CD4-positive, alpha-beta T cell treated with Interleukin-6 at 100 ng/mL for 8 hours (primary cell): ENCODE results near the gene CASK.

Experiments used
- DNase-seq: peaks from one replicate; pipeline ENCODE4 v3.0.0-alpha.2; 2020; ENCODE audit warnings: mixed read lengths, low spot score

CASK gene

DNA sequence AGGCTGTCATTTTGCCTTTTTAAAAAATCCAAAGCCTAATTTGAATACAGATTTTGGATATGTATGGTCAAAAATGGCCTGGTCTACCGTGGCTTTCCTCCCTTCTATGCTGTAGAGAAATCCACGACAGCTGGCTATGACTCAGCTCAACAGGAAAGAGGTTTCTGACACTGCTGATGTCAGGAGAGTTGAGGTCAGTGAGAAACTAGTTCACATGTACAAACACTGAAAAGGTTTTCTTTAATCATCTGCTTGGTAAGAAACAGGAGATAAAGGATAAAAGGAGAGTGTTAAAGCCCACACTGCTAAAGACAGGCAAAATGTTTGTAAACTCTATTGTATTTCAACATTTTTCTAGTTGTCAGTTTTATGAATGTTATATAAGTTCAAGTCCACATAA lies 362.3 kb downstream of the CASK start:
- peak; percentile 48 for DNase-seq

DNA sequence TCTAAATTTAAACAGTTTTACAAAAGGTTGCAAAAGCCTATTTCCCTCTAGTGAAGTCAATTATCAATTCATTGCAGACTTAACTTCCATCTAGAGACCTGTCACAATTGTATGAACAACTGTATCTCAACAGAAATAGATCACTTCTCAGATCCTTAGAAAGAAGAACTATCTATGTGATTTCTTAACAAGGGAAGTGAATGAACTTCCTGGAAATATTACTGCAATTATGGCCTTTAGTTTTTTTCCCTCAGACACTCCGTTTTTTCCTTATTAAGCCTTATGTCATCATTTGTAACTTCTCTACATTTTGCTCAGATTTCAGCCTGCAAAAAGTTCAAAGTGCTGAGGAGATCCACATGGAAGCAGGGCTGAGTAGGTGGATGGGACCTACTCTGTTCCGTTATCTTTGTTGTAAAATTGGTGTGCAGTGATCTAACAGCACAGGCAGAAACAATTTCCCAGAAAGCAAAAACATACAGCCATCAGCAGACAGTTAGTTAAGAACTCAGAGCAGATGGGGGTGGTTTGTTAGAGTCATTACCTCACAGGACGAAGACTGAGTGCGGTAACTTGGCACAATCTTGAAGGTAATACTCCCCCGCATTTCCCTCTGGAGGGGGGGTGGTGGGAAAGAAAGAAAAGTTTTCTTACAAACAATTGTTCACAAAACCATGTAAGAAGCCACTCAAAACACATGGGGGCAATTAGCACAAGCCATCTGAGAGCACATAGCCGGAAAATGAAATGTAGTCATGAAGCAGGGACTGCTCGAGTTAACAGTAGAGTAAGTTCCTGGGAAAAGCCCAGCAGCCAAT lies 363.9 kb downstream of the CASK start:
- no peak for DNase-seq

DNA sequence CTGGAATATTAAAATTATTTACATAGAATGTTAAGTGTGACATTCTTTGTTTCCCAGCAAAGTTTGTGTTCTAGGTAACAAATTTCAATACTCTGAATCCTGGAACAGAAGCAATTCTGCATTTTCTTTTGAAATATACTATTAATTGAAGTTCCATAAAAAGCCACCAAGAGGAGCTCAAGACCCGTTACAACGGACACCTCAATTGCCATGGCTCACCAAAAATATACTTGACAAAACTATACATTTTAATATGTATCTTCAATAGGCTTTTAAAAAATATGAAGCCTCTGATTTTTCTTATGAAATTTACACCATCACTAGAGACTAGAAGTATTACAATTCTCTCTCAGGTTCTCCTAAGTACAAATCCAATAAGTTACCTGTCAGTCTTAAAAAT lies 364.8 kb downstream of the CASK start:
- DNase-seq = no peak

DNA sequence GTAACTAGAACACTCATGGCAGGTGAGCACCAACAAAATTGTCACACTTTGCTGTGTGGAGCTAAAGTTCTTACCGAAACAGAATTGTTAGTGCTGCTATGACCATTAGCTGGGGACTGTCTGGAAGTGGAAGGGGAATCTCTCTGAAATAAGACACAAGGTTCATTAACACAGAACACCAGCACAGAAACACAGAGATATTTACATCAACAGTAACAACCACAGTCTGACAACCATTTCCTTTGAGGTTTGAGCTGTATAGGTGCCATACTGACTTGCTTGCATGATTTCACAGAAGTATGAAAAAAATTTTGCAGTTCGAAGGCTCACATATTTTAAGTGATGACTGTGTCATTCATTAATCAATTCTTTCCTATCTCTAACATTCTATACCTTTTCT lies 366.4 kb downstream of the CASK start:
- DNase-seq = peak; percentile 23

DNA sequence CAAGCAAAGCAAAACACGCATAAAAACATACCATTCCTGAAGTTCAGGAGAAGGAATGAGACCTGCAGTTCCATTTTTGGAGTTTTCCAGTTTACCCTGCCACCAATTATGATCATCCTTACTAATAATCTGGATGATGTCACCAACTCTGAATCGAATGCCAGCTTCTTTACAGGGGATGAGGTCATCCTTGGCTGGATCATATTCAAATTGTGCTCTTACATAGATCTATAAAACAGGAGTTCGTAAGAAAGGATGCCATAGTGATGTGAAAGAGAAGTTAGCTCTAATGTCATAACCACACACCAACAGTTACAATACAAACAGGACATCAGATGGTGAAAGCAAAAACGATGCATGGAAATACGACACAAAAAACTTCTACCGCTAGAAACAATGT lies 369.7 kb downstream of the CASK start:
- DNase-seq = no peak

DNA sequence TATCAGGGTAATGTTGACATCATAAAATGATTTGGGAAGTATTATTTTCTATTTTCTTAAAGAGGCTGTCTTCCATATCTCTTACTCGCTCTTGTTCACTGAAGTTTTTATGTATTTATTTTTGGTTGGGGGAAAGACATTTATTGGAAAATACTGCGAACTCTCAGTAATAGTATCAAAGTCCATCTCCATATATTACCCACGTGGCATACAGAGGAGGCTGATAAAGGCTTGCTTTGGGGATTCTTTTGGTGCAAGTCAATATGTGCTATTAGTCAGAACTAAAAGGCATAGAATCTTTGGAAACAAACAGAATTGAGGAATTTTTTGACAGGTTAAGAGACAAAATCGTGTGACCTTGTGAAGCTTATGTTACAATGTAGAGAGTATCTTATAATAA lies 374.9 kb downstream of the CASK start:
- no peak for DNase-seq

DNA sequence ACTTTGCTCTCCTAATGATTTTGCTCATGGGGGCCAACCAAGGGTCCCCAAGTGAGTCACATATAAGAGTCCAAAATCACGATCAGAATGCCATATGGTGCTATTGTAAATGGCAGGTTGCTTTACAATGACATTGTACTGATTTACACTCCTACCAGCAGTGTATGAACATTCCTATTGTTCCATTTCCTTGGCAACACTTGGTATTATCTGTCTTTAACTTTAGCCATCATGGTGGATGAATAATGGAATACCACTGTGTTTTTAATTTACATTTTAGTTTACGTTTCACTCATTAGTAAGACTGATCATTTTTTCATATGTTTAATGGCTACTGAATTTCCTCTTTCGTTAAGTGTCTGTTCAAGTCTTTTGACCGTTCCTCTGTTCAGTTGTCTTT lies 379.7 kb downstream of the CASK start:
- no peak for DNase-seq

DNA sequence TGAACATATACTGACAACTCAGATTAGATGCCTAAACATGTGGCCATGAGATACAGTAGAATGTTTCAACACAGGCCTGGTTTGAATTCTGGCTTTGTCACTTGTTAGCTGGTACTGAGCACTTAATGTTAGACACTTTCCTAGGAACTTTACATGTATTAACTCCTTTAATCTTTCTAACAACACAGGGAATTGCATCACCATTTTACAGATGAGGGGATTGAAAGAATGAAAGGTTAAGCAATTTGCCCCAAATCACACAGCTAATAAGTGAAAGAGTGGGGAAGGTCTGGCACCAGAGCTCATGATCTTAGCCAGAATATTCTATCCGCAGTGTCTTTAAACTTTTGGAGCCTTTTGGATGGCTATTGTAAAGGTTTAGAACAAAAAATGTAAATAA lies 380.3 kb downstream of the CASK start:
- DNase-seq = no peak

DNA sequence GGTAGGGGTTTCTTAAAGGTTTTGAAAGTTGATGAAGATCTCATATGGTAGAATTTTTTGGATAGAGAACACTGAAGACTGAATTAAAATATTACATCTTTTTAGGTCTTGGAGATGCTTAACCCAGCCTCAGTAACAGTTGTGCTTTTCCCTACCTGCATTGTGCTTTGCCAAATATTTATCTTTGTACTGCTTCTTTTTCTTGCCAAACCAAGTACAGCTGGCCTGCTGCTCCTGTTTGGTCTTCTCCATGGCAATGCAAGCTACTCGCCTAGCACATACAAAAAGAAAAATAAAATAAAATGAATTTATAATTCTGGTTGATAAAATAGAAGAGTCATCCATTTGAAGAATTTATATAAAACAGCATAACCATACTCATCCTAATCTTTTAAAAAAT lies 380.8 kb downstream of the CASK start:
- DNase-seq = no peak

DNA sequence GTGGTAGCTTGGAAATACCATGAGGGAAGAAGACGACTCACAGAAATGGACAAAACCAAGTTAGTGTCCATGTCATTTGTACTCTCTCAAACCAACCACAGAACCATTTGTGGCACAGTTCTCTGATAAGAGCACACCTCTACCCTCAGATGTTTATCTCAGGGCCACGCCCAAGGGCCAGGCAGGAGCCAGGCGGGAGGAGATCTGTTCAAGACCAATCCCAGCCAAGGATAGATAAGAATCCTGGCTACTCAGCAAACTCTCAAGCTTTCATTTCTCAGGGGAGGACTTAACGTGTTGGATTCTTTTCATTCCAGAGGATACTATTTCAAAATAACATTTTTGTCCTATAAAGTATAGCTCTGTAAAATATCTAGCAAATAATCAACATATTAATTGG lies 381.2 kb downstream of the CASK start:
- DNase-seq = no peak

DNA sequence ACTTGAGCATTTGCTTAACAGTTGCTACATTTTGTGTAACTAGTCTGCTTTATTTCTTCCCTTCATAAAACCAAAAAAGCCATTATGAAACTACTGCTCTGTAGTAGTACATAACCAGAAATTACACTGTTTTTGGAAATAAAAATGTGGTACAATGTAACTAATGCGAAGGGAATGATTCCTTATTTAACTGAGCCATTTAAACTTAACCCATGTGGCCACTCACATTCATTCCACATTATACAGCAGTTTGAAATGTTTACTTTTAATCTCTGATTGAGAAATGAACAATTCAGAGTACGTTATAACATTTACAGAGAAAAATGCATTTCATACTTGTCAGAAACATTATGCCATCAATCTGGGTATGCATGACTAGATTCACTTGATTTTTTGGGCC lies 382.0 kb downstream of the CASK start:
- no peak for DNase-seq

DNA sequence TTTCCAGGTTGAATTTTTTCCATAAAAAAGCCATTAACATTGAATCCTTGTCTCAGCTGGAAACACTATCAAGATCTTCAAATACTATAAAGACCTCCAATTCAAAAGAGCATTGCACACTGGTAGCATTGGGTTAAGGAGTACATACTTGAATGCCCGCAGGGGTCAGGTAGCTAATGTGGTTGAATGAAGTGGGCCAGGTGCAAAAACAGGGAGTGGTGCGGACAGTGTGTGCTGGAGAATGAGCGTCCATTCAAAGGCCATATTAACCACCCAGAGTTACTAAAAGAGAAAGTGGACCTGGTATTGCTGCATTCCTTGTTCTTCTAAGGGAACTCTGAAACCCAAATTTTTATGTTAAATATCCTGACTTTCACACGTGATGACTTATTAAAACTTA lies 384.6 kb downstream of the CASK start:
- DNase-seq = no peak

DNA sequence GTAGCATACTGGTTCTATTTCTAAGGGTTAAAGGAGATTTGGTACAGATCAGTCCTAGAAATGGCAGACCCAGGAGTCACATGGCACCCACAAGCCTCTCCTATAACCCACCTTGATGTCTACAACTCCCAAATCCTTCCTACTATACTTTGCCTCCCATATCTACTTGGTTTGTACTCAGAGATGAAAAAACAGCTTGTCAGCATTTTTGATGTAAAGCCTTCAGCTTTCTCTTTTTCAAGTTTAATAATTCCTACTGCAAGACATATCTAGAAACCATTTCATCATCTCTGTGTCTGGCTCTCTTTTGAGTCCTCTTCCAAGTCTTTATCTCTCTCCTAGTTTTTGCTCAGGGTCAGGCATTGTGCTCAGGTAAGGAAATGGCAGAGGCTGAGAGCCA lies 393.3 kb downstream of the CASK start:
- DNase-seq = no peak

DNA sequence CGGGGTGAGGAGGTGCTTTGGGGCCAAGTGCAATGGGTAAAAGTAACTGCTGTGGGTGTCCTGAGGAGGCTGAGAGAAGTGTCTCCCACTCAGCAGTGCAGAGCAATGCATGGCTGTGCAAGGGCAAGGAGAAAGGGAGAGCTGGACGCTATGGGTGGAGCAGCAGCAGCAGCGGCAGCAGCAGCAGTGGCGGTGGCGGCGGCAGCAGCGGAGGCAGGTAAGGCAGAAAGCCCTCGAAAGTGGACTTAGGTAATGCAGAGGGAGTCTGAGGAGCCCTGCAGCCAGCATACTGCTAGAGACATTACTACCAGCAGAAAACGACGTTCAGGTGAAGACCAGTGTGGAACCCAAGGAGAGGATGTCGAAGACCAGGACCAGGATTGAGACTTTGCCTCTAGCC lies 394.1 kb downstream of the CASK start:
- no peak for DNase-seq

DNA sequence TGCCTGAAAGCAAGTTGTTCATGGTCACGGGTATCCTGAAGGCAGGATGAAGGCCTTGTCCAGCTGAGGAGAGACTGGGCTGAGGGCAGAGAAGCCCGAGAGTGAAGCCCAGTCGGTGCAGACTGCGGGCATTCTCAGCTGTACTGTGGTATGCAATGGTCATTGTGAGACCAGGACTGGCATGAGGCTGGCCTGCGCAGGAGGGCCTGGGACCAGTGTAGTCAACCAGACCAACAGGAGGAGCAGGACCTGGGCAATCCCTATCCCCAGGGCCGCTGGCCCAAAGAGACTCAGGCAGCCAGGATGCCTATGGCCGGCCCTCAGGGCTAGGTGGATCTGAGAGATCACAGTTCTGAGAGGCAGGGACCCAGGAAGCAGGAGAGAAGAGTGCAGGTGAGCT lies 394.6 kb downstream of the CASK start:
- no peak for DNase-seq

DNA sequence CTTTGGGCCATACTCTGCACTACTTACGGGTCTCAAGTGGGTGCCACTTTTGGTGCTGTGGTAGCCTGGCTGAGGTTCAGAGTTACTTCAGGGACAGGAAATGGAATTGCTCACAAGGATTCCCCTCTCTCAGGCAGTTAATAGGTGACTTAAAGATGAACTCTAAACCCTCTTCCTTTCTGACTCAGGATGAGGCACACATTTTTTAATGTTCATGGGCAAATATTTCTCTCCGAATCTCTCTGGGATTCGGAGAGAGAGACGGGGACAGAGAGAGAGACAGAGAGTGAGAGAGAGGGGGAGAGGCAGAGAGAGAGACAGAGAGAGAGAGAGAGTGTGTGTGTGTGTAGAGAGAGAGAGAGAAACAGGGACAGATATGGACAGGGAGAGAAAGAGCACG lies 396.4 kb downstream of the CASK start:
- no peak for DNase-seq

DNA sequence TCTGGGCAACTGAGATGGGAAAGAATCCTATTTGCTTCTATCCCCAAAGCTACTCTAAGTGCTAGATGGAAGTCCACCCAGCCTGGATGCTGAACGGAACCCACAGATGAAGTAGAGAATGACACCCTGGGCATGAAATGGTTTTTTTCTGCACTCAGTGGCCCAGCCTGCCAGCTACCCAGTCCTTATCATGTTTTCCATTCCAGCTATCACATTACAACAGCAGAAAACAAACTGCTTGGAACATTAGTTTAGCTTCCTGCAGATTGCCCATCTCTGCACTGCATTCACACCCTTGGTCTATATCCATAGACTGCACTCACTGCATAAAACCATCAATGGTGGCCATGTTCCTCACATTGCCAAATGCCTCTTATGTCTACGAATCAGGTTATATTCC lies 397.1 kb downstream of the CASK start:
- no peak for DNase-seq

DNA sequence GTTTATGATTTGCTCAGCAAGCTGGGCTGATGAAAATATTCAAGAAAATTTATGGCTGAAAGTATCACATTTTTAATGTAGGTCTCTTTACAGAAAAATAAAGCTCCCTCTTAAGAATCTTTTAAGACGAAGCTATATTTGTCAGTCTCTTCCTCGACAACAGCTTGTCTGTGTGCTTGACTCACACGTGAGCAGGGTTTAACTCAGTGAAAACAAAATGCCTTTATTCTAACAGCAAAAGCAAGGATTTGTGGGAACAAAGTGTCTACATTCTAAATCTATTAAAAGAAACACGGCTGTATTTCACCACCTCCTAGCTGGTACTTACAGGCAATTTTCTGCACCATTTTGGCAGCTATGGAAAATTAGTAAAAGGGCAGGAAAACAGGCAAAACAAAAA lies 400.7 kb downstream of the CASK start:
- no peak for DNase-seq

DNA sequence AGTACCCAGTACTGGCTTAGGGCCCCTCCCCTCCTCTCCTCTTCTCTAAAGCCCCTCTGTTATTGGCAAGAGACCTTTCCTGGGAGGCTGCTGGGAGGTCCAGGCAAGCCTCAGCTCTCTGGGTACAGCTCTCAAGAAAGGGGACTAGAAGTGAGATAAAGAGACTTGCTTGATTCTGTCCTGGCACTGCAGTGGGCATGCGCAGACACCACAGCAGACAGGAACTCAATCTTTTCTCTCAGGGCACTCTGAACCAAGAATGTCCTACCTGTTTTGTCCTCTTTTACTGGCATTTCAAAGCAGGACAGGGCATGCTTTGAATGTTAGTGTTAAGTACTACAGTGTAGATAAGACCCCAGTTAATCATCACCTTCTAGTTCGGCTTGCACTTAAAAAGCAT lies 401.3 kb downstream of the CASK start:
- DNase-seq = no peak

DNA sequence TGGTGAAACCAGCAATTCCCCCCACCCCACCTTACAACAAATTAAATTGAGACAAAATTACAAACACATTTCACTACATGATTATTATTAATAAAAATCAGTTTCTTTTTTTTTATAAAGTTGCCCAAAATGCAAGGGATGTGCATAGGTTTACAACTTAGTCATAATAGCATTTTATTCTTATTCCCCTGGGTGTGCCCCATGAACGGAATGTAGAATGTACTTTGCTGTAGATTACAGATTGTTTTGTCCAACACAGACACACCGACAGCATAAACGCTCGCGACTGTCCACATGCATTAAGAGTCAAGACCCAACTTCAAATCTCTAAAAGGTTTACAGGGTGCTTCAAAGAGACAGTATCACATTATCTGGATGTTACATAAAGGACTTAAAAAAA lies 403.9 kb downstream of the CASK start:
- no peak for DNase-seq

DNA sequence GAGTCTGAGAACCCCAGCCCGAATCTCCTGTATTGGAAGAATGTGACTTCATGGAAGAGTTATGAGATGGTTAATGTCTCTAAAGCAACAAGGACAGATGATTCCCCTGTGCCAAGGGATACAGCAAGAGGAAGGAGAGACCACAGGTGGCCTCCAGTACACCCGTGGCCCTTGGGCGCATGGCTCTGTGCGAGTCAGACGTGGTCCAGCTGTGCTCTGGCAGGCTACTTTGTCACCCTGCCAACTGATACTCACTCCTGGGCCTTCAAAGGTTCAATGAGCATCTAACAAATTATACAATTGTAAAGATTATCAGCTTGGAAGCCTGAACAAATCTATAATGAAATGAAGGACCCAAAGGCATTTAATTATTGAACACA lies 404.5 kb downstream of the CASK start:
- no peak for DNase-seq

DNA sequence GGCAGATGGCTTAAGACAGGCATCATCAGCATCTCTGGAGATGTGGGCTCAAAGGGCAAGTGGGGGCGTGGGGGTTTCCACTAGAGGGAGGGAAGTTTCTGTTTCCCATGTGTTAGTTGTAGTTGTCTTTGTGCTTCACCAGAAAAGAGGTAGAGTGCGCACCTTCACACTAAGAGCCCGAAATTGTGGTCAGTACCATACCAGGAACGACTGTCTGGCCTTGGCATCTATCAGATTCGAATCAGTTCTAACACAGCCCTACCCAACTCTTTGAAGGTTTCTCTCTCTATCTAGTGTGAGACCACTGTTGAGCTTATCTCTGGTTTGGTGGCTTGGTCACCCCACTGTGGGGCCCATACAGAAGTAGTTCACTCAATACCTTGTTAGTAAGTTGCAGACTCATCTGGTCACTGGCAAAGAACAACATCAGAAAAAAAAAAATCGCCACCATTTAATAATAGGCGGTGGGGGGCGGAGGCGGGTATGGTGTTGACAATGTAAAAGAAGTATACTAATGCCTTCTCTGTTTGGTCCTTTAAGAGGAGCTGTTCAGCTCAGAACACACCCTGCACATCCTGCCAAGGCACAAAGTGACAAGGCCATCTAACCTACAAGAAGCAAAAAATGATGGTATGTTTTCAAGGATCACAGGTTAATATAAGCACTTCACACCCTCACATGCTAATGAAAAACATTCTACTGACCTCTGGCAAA lies 405.1 kb downstream of the CASK start:
- no peak for DNase-seq

DNA sequence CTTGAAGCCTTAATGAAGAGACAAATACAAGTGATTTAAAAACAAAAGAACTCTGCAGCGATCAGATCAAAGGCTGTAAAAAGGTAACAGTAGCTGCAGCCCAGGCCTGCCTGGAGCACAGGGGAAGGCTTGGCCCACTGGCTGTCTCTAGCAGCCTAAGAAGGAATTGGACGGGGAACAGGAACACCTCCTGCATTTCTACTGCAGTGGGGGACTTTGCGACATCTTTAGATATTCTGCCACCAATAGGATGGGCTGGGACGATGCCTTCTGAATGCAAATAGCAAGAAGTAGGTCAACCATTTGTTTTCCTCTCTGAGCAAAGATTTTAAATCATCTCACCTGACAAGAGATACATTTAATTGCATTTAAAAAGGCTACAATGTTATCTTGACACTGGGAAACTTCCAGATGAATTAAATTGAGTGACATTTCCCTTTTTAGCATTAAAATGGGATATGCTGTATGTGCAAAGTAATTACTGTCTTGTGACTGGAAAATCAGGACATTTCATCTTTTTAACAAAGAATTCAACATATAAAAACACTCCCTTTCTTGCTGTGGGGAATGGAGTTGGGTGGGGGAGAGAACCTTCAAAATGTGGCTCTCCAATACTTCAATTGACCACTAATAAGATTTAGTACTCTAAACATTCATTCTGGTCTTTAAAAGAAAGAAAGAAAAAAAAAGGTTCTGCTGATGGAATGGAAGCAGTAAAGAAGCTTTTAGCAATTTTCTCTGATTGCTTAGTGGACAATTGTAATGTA lies 406.2 kb downstream of the CASK start:
- no peak for DNase-seq
